ENCODE data around the gene OPRM1.

GRCh38 chr6:154206996-154207395 lies 168.0 kb downstream of the OPRM1 start:
- TF ChIP-seq CTCF (conservative IDR thresholded peaks at IDR 0.05) (no peak), ZFX (IDR thresholded peaks at IDR 0.05) (no peak)
